IMR-90 (cell line): ENCODE results near the gene TCF7L1.

ENCODE experiments used
- MXI1 ChIP-seq: IDR thresholded peaks from 2 replicates; pipeline ENCODE4 v1.6.1; 2012; ENCODE audit warnings: low read depth, mild to moderate bottlenecking, low read length, moderate library complexity, borderline replicate concordance
- POLR2A ChIP-seq: IDR thresholded peaks from 2 replicates; pipeline ENCODE4 v1.6.1; 2012; ENCODE audit warnings: mild to moderate bottlenecking, low read depth, low read length
- TF ChIP-seq, protein P1 (sequence below): conservative IDR thresholded peaks from 2 replicates; pipeline ENCODE4 v1.5.1; 2012; ENCODE audit warnings: mild to moderate bottlenecking, low read depth, low read length, improper control_type of control experiment

DNA sequence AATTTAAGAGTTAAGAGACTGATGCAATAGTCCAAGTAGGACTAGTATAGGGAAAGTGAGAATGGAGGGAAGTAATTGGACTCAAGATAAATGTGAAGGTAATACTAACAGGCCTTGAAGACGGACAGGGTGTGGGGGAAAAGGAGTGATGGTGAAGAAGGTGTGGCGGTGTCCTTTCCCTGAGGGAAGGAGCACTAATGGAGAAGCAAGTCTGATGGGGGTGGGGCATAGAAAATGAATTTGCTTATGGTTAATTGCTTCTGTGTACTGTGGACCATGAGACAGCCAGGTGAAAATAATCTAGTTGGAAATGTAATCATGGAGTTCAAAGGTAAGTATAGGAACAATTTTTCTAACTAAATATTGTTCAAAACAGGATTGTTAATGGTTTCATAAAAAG is 201.7 kb downstream of the TCF7L1 start:
- TF ChIP-seq MXI1, result no peak
- TF ChIP-seq, protein P1, sequence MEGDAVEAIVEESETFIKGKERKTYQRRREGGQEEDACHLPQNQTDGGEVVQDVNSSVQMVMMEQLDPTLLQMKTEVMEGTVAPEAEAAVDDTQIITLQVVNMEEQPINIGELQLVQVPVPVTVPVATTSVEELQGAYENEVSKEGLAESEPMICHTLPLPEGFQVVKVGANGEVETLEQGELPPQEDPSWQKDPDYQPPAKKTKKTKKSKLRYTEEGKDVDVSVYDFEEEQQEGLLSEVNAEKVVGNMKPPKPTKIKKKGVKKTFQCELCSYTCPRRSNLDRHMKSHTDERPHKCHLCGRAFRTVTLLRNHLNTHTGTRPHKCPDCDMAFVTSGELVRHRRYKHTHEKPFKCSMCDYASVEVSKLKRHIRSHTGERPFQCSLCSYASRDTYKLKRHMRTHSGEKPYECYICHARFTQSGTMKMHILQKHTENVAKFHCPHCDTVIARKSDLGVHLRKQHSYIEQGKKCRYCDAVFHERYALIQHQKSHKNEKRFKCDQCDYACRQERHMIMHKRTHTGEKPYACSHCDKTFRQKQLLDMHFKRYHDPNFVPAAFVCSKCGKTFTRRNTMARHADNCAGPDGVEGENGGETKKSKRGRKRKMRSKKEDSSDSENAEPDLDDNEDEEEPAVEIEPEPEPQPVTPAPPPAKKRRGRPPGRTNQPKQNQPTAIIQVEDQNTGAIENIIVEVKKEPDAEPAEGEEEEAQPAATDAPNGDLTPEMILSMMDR, result no peak
- no peak for TF ChIP-seq POLR2A
